SU-DHL-6 (cell line): ENCODE data around the gene CKAP2L.

Experiments used
- CTCF ChIP-seq: fragments of 200-600 bp; sonication (generic); IDR thresholded peaks from one replicate; pipeline ENCODE4 v1.5.1; 2017; ENCODE audit warnings: antibody characterized with exemption, mild to moderate bottlenecking, low read length, moderate library complexity; ENCODE audit not compliant: insufficient read depth, poor library complexity, severe bottlenecking
- EZH2phosphoT487 ChIP-seq: fragments of 200-600 bp; sonication (generic), shearing (Covaris generic); conservative IDR thresholded peaks from 2 replicates; pipeline ENCODE4 v1.6.1; 2018; ENCODE audit warnings: mild to moderate bottlenecking, antibody characterized with exemption, low read length, moderate library complexity, mixed read lengths

GRCh38 chr2:112721819-112722522 is 42.4 kb downstream of the CKAP2L start:
- TF ChIP-seq EZH2phosphoT487 = no peak
- no peak for TF ChIP-seq CTCF
